ENCODE data around the gene FUBP3.

FUBP3 gene

DNA sequence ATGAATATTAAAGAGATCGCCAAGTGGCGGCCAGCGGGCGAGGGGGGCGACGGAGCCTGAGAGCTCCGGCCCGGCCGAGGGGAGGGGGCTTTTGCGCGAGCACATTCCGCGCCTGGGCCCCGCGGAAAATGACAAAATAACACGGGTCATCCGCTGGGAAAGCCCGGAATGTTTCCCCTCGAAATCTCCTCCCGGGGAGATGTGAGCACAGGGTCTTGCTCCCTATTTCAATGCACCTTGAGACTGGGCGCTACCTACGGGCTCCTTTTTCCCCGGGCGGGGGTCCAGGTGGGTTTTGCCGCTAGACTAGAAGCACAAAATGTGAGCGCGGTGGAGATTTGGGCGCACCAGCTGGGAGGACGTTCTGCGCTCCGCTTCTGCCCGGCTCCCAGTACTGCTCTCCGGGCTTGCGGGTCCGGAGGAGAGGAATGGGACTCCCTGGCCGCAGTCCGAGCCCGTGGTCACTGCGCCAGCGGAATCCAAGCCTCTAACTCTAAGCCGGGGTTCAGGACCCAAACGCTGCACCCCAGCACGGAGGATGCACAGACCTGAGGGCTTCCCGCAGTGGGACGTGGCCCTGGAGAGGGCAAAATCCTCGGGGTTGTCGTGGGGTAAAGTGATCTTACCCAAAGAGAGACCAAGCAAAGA is 82.2 kb downstream of the FUBP3 start:
- DNase-seq (ENCODE audit: insufficient read length, low spot score): no peak
- no peak for FAIRE-seq

DNA sequence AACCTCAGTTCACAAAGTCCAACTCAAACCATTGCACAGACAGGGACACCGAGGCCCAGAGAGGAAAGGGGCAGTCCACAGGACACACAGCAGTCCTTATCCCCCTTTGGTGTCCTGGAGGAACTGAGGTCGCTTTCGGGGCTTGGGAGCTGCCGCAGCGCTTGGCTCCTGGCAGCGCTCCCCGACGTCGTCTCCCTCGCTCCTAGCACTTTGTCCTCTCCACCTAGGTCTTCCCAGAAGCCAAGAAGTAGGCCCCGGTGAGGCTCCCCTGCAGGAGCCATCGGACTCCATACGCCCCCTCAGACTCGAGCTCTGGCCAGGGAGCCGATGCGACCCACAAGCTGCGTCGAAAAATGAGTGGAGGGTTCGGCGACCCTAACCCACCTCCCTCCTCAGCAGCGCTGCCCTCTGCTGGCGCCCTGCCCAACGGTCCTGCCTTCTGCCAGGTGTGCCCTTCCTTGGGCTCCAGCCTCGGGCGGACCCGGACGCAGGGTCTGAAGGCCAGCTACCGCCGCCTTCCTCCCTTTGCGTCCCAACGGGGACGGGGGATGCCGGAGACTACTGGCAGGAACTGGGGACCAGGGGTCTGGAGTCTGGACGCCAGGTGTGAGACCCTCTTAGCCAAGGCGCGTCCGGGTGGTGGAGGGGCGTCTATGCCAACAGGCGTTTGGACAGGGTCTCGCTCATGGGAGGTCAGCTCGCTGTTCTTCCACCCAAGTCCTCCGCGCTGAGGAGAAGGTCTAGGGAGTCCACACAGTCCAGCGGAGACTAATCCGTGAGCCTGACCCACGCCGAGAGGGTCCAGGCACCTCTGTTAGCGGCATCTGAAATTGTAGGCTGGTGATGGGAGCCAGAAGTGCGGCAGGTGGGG is 83.0 kb downstream of the FUBP3 start:
- FAIRE-seq (no peak), DNase-seq (ENCODE audit: insufficient read length, low spot score) (no peak)

DNA sequence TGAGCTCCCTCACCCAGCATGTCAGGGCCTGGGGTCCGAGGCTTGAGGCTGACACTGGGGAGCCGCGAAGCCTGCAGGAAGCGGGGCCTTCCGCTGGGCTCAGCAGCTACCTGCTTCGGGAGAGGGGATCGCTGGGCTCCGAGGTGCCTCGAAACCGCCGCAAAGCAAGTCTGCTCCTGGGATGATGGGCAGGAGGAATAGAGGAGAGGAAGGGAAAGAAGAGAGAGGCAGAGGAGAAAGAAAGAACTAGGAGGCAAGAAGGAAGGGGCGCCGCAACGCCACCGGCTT is 83.5 kb downstream of the FUBP3 start:
- no peak for FAIRE-seq
- DNase-seq (ENCODE audit: insufficient read length, low spot score): no peak

DNA sequence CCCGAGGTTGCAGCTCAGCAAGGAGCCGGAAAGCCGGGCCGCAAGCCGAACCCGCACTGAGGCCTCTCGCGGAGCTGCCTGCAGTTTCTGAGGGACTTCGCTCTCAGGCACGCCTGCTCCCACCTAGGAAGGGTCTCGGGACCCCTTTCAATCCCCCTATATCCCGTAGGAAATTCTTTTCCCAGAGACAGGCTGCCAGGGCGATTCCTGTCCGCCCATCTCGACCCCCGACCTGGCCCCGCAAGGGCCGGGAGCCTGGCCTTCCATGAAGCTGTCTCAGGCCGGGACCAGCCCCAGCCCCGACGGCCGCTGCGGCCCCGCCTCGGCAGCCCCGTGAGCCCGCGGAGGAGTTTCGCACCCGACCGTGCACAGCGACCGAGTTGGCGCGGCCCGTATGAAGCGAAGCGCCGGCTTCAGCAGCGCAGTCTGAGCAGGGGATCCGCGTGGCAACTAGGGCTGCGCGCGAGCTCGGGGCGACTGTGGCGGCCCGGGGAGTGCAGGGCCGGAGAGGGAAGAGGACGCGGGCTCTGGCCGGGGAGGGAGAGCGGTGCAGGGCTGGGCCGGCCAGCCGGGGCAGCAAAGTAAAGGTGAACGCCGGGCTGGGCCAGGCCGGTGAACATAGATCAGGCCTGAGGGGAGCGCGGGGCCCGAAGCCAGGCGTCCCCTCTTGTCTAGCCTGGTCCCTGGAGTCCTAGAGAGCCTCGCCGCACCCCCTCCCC is 84.0 kb downstream of the FUBP3 start:
- FAIRE-seq (no peak), DNase-seq (ENCODE audit: insufficient read length, low spot score) (no peak)

DNA sequence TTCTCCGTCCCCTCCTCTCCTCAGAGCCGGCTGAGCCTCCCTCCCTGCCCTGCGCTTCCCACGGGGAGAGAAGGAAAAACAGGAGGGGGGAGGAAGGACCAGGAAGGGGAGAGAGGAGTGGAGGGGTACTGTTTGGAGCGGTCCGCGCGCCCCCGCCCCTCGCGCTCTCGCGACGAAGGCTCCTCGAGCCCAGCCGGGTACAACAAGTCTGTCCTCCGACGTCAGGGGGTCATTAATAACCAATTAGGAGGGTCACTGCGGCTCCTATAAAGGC is 84.5 kb downstream of the FUBP3 start:
- FAIRE-seq (no peak), DNase-seq (ENCODE audit: insufficient read length, low spot score) (no peak)

DNA sequence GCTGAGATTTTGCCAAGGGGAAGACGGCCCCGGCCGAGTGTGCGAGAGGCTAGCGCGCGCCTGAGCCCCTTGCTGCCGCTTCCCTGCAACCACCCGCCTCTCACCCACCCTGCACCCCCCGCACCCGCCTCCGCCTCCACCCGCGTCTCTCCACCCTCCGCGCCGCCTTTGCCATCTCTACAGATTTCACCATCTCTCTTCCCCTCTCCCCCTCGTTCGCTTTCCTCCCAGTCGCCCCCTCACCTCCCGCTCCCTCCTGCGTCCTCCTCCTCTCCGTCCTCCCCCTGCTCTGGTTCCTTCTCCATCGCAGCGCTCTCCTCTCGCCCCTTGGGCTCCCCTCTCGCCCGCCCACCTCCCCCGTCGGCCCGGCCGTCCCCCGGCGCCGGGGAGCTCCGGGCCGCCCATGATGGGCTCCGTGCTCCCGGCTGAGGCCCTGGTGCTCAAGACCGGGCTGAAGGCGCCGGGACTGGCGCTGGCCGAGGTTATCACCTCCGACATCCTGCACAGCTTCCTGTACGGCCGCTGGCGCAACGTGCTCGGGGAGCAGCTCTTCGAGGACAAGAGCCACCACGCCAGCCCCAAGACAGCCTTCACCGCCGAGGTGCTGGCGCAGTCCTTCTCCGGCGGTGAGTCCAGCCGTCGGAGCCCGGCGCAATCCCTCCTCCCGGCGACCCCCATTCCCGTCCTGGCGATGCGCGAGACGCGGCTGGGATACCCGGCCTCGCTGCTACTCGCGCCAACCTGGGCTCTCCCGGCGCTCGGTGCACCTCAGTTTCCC is 85.1 kb downstream of the FUBP3 start, which contains the start of gene PRDM12:
PRDM12 (plus strand) TSS at position 344 of the 778 bp plus-strand sequence; CDS start at position 404, 60 bp downstream.
- FAIRE-seq: no peak
- no peak for DNase-seq (ENCODE audit: insufficient read length, low spot score)

DNA sequence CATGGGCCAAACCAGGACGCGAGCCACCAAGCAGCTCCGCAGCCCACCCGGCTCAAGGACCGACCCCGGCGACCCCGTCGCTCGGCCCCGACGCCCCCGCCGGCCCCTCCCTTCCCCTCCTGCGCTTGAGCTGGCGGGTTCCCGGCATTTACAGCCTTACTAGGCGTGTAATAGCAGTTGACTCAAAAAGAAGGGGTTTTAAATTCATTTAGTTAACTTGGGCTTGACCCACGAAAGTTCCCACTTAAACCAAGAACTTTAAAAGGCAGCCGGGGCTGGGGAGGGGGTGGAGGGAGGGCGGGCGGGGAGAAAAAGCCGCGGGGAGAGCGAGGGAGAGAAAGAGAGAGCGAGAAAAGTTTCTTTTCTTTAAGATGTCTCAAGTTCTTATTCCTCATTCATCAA is 85.7 kb downstream of the FUBP3 start:
- FAIRE-seq (no peak), DNase-seq (ENCODE audit: insufficient read length, low spot score) (no peak)

DNA sequence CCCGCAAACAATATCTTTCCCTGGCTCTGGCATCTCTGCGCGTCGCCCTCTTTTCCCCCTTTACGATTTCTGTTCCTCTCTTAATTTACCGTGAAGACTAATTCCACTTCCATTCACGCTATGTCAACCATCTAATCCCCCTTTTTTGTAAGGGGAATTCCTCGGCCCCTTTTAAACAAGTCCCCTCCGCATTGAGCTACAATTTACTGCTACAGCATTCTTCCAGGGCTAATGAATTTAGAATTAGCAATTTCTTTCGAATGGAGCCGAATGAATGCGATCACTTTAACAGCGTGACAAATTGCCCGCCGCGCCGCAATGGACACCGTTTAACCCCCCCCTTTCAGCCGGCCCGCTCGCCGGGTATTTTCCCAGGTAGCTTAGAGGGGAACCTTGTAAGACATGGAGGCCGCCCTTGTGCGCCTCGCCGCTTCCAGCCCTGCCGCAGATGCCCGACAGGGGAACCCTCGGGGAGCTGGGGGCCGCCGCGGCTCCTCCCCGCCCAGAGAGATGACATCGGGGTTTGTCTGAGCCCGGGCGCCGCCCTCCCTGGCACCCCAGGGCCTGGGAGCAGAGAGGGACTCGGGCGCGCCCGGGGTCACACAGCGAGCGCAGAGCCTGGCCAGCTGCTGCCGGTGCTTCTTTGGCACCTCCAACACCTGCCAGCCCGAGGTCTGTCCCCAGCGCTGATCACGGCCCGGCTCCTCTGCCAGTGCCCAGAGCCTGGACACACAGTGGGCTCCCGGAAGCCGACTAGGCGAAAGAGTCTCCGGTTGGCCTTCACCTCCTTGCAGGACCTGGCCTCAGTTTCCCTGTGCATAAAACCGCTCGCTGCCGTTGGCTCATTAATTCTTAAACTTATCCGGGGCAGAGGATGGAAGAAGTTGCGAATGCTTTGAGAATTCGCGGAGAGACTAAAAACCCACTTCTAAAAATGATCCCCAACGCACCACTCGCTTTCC is 86.3 kb downstream of the FUBP3 start:
- no peak for FAIRE-seq
- no peak for DNase-seq (ENCODE audit: insufficient read length, low spot score)

DNA sequence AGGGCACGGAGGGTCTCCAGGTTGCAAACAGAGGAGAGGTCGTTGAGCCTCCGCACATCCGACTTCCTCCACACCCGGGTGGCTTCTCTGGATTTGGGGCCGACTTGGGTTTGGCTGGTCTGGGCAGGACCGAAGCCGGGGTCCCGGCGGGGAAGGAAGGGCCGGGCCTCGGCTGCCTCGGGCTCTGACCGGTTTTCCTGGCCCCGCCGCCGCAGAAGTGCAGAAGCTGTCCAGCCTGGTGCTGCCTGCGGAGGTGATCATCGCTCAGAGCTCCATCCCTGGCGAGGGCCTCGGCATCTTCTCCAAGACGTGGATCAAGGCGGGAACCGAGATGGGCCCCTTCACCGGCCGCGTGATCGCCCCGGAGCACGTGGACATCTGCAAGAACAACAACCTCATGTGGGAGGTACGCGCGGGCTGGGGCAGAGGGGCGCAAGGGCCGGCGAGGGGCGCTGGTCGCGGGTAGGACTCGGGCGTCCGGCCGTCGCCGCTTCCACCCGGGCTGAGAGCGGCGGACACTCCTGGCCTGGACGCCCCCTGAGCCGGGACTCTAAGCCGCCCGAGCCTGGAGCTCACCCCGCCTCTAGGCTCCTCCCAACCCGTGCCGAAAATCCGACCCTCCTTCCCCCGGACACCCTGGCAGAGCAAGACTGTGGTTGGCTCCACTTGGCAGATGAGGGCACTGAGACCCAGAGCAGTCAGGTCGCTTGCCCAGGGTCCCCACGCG is 87.2 kb downstream of the FUBP3 start:
- FAIRE-seq (no peak), DNase-seq (ENCODE audit: insufficient read length, low spot score) (no peak)

DNA sequence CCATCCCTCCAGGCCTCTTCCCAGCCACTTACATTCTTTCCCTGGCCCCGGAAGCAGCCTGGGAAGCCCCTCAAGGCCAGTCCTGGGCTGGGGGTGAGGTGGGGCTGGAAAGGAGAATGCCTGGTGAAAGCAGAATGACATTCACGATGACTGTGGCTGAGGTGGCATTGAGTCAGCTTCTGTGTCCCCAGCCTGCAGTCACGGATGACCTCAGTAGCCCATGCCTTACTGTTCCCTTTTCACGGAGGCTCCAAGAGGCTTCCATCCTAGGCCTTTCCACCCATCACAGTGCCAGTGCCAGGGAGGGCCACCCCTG is 87.7 kb downstream of the FUBP3 start:
- DNase-seq (ENCODE audit: insufficient read length, low spot score) (no peak), FAIRE-seq (no peak)

DNA sequence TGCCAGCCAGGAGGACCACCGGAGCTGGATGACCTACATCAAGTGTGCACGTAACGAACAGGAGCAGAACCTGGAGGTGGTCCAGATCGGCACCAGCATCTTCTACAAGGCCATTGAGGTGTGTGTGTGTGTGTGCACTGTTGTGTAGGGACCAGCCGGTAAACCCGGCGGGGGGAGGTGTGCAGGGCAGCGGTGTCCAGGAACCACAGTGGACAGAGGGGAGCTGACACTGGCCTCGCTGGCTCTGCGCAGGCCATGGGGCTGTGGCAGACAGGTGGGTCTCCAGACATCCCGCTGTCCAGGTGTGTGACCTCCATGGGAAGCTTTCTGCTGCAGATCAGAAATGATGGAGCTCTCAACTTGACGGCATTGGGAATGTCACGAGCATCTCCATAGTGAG is 88.8 kb downstream of the FUBP3 start:
- DNase-seq (ENCODE audit: insufficient read length, low spot score) (no peak), FAIRE-seq (no peak)

DNA sequence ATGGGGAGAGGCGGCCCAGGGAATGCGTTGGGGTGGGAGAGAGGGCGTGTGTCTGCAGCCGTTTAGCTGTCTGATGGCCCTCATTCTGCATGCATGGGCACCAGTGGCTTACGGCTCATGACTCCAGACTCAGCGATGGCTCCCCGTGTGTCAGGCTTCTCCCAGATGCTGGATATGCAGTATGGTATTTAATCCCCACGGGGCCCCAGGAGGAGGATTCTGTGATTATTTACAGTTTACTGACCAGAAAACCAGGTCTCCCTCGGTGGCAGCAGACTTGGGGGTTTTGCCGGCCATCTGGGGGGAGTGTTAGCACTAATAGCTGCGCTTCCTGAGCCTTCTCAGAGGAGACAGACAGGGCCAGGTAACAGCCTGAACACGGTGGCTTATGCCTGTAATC is 89.3 kb downstream of the FUBP3 start:
- FAIRE-seq: no peak
- DNase-seq (ENCODE audit: insufficient read length, low spot score): no peak

DNA sequence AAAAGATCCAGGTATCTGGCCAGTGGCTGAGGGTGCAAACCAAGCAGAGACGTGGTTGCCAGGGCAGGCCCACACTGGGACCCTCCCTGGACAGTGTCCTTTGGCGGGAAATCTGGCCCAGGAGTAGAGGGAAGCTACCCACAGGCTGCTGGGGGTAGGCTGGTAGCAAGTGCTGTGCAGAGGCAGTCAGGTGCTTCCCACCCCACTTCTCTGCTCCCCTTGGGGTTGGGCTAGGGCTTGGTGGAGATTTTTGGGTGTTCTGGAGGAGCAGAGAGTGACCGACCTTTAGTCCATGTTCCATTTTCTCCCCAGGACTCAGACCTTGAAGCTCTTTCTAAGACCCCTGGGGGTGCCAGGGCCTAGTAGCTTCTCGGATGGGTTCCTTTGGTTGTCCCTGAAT is 90.6 kb downstream of the FUBP3 start:
- FAIRE-seq (no peak), DNase-seq (ENCODE audit: insufficient read length, low spot score) (no peak)

DNA sequence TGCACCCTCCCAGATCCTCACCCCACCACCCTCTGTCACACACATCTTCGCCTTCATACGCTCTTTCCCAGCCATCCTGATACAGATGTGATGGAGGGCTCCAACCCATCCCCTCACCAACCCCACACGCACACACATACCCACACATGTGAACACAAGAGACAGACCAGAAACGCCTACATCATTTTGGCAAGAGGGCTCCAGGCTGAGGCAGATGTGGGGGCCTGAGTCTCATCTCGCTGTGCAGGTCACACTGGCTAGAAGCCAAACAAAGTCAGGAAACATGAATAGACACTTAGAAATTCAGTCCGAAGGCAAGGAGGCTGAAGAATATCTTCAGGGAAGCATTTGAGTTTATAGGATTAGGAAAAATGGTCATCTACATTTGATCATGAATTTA is 91.3 kb downstream of the FUBP3 start:
- DNase-seq (ENCODE audit: insufficient read length, low spot score) (no peak), FAIRE-seq (no peak)

DNA sequence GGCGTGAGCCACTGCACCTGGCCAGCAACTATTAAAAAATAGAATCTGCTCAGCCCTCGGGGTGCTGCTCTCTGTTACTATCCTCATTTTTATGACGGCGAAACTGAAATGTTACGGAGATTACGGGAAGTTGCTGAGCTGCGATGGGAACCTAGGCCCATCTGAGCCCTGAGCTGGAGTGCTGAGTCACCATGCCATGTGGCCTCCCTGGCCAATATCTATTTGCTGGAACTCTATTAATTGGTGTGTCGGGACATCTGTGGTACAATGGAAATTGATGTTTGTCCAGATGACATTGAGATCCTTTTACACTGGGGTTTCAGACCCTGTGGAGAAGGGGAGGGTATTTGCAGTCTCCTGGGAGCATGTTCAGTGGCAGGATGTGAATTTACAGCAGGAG is 93.1 kb downstream of the FUBP3 start:
- DNase-seq (ENCODE audit: insufficient read length, low spot score): no peak
- FAIRE-seq: no peak

DNA sequence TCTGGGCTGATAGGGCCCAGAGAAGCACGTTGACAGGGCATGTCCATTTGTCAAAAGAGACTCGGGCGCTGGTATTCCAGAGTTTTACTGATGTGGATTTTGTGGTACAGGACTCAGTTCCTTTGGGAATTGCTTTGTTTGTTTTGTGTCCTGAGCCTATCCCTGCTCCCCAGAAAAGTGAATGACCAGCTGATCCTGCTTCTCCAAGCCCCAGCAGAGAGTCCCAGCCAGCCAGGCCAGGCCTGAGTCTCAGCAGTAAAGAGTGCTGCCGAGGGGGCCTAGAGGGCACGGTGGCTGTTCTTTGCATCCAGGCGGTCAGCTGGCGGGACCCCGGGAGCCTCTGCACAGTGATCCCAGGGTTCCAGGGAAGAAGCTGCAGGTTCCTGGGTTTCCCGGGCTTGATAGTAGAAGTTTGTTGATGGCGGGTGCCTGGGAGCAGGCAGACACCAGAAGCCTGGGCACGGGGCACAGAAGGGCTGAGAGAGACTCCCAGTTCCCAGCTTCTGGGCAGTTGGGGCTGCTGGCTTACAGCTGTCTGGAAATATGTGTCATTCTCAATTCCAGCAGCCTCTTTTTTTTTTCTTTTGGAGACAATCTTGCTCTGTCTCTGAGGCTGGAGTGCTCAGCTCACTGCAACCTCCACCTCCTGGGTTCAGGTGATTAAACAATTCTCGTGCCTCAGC is 93.7 kb downstream of the FUBP3 start:
- DNase-seq (ENCODE audit: insufficient read length, low spot score) (no peak), FAIRE-seq (no peak)

DNA sequence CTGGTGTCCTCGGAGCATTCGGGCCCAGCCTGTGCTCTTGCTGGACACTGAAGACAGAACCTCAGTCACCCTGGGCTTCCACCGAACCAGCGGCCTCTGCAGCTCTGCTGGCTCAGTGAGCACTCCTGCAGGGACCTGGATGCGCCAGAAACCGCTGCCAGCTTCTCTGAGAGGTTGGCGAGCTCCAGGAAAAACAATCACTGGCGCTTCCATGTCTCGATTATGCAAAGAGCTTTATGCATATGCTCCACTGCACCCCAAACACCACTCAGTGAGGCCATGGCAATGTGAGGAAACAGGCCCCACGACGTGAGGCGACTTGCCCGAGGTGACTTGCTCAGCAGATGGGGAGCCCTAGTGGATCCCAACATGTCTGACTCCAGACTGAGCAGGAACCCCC is 96.0 kb downstream of the FUBP3 start:
- DNase-seq (ENCODE audit: insufficient read length, low spot score) (no peak), FAIRE-seq (no peak)

DNA sequence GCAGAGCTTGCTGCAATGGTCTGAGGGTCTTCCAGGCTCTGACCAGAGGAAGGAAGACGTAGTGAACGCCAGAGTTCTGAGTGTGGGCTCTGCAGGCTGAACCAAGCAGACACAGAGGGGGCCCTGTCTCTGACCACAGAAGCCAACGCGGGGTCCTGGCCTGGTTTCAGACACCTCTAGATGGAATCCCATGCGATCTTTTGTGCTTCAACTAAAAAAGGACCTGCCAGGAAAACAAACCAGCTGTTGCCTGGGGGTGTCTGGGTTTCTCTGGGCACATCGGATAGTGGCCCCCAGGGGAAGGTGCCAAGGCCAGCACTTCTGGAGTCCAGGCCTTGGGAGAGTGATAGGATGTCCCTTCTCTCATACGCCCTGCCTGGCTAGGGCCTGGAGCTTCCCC is 97.9 kb downstream of the FUBP3 start:
- DNase-seq (ENCODE audit: insufficient read length, low spot score) (no peak), FAIRE-seq (no peak)

All from GM19239 (cell line).